GM21526 (cell line): ENCODE results near the gene GPR146.
"Not testable (repeated sequence)": the region's sequence is repeated elsewhere in the genome, so short reads cannot be mapped to it uniquely, and the experiment has no call there.

ENCODE experiments used
- ATAC-seq: cut with Tn5 transposase; IDR thresholded peaks from one replicate; pipeline ENCODE4 v1.9.1; 2021; ENCODE audit warnings: moderate library complexity; ENCODE audit not compliant: unreplicated experiment, low FRiP score

GPR146 gene

GRCh38 chr7:1044189-1045068 is at the start of gene GPR146:
Gene GPR146 (plus strand): TSS chr7:1044546. CDS start chr7:1057516, 12,970 bp downstream.
- peak; percentile 85 for ATAC-seq

GRCh38 chr7:994592-995308 is 49.6 kb upstream of the GPR146 start:
- ATAC-seq = no peak

DNA sequence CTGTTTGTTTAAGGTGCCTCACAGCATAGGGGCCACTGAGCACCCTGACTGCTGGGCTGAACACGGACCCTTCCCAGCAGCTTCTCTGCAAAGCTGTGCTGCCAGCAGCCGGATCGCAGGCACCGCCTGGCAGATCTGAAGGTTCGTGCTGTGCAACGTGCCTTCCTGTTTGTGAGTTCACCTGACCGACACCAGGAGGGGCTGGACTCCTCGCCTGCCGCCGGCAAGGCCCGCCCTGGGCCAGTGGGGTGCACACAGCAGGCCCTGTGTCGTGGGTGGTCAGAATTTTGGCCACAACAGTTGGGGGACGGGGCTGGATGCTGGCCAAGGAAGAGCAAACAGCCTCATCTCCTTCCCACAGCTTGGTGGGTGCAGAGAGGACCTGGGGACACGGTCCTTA is 48.8 kb upstream of the GPR146 start:
- ATAC-seq = no peak

DNA sequence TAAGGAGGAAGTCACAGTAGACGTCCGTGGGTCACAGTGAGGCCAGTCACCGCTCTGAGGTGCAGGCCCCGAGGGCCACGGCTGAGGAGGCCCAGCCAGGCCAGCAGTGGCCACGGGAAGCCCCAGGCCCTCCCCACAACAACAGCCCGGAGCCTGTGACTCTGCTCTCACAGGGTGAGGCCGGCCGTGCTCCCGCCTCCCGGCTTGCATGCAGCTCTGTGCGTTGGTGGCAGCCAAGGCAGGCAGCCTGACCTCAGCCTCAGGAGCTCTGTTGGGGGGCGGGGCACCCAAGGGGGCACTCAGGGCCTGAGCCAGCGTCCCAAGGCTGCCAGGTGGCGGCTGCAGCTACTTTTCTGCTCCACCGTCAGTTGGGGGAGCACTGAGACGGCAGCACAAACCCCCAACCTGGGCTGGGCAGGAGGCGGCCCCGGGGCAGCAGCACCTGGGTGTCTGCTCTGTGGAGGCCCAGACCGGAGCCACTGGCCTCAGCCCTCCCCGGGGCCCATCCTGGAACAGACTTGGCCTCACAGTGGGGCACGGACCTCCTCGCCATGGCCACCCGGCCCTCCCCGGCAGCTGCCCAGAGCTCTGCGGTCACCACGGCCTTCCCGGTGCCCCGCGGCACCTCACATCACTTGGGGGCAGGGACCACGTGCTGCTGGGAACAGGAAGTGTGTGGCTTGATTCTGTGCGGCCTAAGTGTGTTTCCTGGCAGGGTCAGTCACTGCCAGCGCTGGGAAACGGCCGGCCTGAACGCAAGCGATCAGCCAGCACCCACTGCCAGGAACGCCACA is 48.1 kb upstream of the GPR146 start:
- no peak for ATAC-seq

DNA sequence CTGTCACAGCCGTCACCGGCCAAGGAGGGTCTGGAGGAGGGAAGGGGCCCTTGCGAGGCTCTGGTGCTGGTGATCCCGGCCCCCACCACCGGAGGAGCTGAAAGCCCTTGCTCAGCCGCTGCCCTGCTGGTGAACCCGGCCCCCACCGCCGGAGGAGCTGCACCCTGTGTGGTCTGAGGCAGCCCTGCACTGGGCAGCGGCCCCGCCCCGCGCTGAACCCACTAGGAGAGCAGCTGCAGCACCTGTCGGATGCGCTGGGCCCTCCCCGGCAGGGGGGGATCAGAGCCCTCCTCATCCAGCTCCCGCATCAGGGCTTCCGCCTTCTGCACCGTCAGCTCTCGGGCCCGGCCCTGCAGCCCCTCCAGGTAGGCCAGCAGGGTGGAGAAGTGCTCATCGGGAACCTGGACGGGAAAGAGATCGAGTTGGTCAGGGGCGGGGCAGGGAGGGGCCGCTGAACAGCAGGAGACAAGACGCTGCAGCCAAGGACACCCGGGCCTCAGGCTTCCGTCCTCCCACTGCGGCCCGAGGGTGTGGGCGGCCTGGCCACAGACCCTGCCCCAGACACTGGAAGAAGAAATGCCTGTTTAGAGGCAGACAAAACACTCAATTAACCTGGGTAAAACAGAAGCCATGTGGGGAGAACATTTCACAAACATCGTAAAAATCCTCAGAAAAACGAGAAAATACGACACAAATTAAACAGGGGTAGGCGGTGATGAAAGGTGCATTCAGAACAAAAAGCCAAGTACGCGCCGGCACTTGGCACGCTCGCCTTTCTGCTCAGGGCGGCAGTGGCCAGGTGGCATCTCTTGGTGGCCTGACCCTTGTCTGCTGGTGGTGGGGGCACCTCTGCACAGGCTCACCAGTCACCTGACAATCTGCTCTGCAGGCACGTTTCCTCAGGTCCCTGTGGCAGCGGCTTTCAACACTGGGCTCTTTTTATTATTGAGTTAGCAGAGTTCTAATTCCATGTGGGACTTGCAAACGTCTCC is 46.6 kb upstream of the GPR146 start:
- no peak for ATAC-seq

- ATAC-seq = no peak
Observed at GRCh38 chr7:999149-999879, 45.0 kb upstream of the GPR146 start.

DNA sequence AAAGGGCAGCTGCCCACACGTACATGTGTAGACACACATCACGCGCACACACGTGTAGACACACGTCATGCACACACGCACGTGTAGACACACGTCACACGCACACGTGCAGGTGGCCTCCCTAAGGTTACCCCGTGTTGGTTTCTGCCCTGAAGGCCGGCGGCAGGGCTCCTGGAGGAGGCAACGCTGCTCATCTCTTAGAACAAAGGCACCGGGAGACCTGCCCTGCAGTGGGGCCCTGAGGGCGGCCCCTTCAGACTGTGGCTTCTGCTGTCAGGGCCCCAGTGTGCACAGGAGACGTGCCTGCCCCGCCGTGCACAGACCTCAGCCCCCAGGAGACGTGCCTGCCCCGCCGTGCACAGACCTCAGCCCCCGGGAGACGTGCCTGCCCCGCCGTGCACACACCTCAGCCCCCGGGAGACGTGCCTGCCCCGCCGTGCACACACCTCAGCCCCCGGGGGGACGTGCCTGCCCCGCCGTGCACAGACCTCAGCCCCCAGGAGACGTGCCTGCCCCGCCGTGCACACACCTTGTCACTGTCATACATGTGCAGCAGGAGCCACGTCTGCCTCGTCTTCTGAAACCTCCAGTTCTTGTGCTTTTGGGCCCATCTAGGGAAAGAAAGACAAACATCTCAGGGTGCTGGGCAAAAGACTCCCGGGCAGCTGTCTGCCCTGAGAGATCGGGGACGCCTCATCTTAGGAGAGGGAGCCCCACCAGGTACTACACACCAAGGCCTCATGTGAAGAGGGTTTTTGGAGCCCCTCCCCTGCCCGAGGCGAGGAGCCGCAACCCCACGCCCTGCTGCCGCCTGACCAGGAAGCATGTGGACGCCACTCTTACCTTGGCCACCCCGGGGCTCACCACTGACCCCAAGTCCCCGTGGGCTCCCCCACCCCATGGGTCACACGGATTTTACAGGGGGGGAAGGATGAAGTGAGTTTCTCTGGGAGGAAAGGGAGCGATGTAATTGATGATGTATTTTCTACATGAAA is 44.1 kb upstream of the GPR146 start:
- ATAC-seq = no peak

DNA sequence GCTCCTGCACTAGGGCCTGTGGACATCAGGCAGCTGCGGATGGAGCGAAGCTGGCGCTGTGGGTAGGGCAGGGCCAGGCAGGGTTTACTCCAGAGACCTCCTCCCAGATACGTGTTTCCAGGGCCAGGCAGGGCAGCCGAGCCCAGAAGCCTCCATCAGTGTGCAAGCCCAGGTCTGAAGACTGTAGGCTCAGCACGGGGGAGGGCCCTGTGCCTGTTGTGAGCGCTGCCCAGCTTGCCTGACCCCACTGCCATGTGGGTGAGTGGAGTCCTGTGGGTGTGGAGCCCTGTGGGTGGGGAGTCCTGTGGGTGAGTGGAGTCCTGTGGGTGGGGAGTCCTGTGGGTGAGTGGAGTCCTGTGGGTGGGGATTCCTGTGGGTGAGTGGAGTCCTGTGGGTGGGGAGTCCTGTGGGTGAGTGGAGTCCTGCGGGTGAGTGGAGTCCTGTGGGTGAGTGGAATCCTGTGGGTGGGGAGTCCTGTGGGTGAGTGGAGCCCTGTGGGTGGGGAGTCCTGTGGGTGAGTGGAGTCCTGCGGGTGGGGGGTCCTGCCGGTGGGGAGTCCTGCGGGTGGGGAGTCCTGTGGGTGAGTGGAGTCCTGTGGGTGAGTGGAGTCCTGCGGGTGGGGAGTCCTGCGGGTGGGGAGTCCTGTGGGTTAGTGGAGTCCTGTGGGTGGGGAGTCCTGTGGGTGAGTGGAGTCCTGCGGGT is 43.1 kb upstream of the GPR146 start:
- ATAC-seq = not testable (repeated sequence)

GRCh38 chr7:1002026-1002425 is 42.3 kb upstream of the GPR146 start:
- not testable (repeated sequence) for ATAC-seq

DNA sequence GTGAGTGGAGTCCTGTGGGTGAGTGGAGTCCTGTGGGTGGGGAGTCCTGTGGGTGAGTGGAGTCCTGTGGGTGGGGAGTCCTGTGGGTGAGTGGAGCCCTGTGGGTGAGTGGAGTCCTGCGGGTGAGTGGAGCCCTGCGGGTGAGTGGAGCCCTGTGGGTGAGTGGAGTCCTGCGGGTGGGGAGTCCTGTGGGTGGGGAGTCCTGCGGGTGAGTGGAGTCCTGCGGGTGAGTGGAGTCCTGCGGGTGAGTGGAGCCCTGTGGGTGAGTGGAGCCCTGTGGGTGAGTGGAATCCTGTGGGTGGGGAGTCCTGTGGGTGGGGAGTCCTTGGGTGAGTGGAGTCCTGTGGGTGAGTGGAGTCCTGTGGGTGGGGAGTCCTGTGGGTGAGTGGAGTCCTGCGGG is 41.9 kb upstream of the GPR146 start:
- ATAC-seq = not testable (repeated sequence)

DNA sequence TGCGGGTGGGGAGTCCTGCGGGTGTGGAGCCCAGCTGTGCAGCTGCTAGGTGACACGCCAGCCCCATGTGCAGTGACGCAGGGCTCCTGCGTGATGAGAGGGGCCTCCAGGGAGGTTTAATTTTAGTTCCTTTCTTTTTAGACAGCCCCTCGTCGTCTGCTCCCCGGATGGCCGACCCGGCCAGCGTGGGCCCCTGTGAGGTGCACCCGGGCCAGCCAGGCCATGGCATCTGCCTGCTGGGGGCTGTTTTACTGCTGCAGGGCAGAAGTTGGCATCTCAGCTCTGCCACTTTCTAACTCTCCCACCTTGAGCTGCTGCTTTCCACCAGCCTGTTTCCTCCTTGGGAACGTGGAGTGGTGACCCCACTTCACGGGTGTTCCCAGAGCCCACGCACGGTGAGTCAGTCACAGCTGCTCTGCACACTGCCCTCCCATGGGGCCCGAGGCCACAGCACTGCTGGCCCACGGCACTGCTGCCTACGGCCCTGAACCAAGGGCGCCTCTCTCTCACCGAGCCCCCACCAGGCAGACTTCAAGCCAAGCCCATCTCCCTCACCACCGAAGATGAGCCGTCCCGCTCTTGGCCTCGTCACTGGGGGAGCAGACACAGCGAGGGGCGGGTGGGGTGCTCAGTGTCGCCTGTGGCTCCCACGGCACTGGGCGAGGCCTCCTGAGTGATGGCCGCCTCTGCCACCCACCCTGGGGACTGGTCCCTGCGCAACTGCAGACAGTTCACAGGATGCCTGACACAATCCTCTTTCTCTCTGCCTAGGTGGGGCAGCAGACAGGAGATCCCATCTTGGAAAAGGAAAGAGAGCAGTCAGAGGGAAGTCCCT is 40.1 kb upstream of the GPR146 start:
- ATAC-seq = no peak

- ATAC-seq = no peak
Observed at GRCh38 chr7:1005303-1005702, 39.0 kb upstream of the GPR146 start.

GRCh38 chr7:1007901-1008300 is 36.4 kb upstream of the GPR146 start:
- no peak for ATAC-seq

GRCh38 chr7:1008733-1009363 is 35.5 kb upstream of the GPR146 start:
- ATAC-seq = no peak

DNA sequence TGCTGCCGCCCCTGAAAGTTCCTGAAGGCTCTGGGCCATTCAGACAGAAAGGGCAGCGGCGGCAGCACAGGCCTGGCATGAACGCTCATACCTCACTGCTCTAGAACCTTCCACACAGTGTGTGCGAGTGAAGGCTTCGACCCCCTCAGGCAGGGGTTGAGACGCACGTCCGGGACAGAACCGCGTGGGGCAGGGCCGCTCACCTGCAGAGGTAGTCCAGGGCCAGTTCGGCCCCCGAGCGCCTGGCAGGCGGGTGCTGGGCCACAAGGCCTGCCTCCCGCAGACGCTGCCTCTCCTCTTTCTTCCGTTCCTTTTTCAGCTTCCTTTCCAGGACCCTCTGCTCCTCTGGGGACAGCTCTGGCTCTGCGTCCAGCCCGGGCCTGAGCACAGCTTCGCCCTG is 34.6 kb upstream of the GPR146 start:
- no peak for ATAC-seq

GRCh38 chr7:1010226-1010625 is 34.1 kb upstream of the GPR146 start:
- ATAC-seq = no peak
